ENCODE data around the gene PROC.
"Not testable (repeated sequence)": the region's sequence is repeated elsewhere in the genome, so short reads cannot be mapped to it uniquely, and the experiment has no call there.

The PROC gene

GRCh38 chr2:127397568-127398238 is 20.5 kb upstream of the PROC start:
- DNase-seq, result no peak

- peak; percentile 56 for DNase-seq
These were observed 20.0 kb upstream of the PROC start for GRCh38 chr2:127398239-127398590.

GRCh38 chr2:127400533-127400896 is 17.7 kb upstream of the PROC start:
- DNase-seq, result no peak

- DNase-seq, result no peak
These were observed 17.1 kb upstream of the PROC start for GRCh38 chr2:127400897-127401756.

GRCh38 chr2:127401757-127402695 is 16.2 kb upstream of the PROC start:
- DNase-seq, result no peak

GRCh38 chr2:127403460-127403859 is 14.8 kb upstream of the PROC start:
- DNase-seq, result no peak

- no peak for DNase-seq
These were observed 13.6 kb upstream of the PROC start for GRCh38 chr2:127404466-127405254.

- DNase-seq, result no peak
These were observed 13.0 kb upstream of the PROC start for GRCh38 chr2:127405255-127405610.

GRCh38 chr2:127406454-127406853 is 11.8 kb upstream of the PROC start:
- no peak for DNase-seq

- DNase-seq, result no peak
These were observed 11.1 kb upstream of the PROC start for GRCh38 chr2:127407091-127407490.

- no peak for DNase-seq
These were observed 10.6 kb upstream of the PROC start for GRCh38 chr2:127407661-127408003.

GRCh38 chr2:127408004-127408806 is 10.0 kb upstream of the PROC start:
- DNase-seq, result peak; percentile 93

- no peak for DNase-seq
These were observed 9.5 kb upstream of the PROC start for GRCh38 chr2:127408807-127409099.

- not testable (repeated sequence) for DNase-seq
These were observed 8.5 kb upstream of the PROC start for GRCh38 chr2:127409716-127410115.

- no peak for DNase-seq
These were observed 7.2 kb upstream of the PROC start for GRCh38 chr2:127410871-127411652.

GRCh38 chr2:127411653-127412369 is 6.4 kb upstream of the PROC start:
- no peak for DNase-seq

- DNase-seq, result no peak
These were observed 5.0 kb upstream of the PROC start for GRCh38 chr2:127413200-127413599.

GRCh38 chr2:127413782-127414637 is 4.2 kb upstream of the PROC start:
- DNase-seq, result no peak
